Measurements from ENCODE around the gene CEP170. TPM values are rescaled to one million over a fixed set of nuclear protein-coding genes. Genes with fewer than 3 reads are reported as not detected.
A peak's percentile ranks its signal among the peaks of the same experiment; 100 is the strongest.

Gene CEP170
- total RNA-seq, 1 experiment from 2014 or later: 97.7 TPM

DNA sequence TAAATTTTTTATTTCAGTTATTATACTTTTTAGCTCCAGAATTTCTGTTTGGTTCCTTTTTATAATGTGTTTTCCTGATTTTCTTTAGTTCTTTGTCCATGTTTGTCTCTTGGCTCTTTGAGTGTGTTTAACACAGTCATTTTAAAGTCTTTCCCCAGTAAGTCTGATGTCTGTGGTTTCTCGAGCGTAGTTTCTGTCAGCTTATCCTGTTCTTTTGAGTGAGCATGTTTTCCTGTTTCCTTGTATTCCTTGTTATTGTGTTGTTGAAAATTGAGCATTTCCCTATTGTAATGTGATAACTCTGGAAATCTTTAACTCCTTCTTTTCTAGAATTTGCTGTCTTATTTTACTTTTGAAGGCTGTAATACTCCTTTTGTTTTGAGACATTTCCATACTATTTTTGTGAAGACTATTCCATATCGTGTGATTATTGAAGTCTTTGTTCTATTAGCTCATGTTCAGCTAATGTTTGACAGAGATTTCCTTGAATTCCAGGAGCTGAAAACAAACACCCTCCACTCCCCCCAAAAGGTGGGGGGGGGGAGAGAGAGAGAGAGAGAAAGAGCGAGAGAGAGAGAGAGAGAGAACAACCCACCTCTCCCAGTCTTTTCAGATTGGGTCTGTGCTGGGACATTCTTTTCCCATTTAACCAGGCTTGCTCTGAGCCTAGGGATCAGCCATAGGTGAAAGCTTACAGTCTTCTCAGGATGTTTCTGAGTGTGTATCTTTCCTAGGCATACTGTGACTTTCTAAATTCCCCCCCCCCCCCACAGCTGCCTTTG, 39.1 kb upstream of the CEP170 start:
- Mint-ChIP-seq H3K9me3 (peaks cover 0 to 3% of the 10 kb centered on the region in 2 experiments; a peak in 1 of 5 replicates), H3K27ac (peak overlapping the region in 2 of 3 experiments; percentile 26 to 71; a peak in 3 of 7 replicates), H3K27me3 (ENCODE audit: low read depth) (no peaks in the 10 kb centered on the region), H3K4me3 (no peak overlapping the region), H3K36me3 (ENCODE audit: insufficient read depth in 1 of 3, low read depth in 3 of 3) (no peaks in the 10 kb centered on the region; a peak in 1 of 7 replicates), H3K4me1 (peaks cover 14 to 29% of the 10 kb centered on the region in 2 experiments)
- no peaks in the 10 kb centered on the region for H3K9me3 ChIP-seq (ENCODE audit: control insufficient read depth, low read depth, low read length)
- DNase-seq: no peak
- no peak overlapping the region for H3K27ac ChIP-seq (ENCODE audit: insufficient read length, low read depth, low read length)
- H4K91ac ChIP-seq (ENCODE audit: insufficient read length, low read depth, low read length): no peak overlapping the region
- no peaks in the 10 kb centered on the region for H3K79me1 ChIP-seq (ENCODE audit: insufficient read depth, low read depth, low read length, poor library complexity, severe bottlenecking)
- H2AFZ ChIP-seq (ENCODE audit: low read length): no peak overlapping the region
- no peak overlapping the region for H2AK5ac ChIP-seq (ENCODE audit: insufficient read length, low read length)
- H4K20me1 ChIP-seq (ENCODE audit: control insufficient read depth, insufficient read depth, insufficient read length): no peaks in the 10 kb centered on the region
- H3K56ac ChIP-seq (ENCODE audit: insufficient read length, low read depth, low read length): no peak overlapping the region
- TF ChIP-seq CTCF (conservative IDR thresholded peaks at IDR 0.05): no peak
- no peak overlapping the region for H3K4ac ChIP-seq (ENCODE audit: low read depth, low read length)
- no peak overlapping the region for H3K4me2 ChIP-seq (ENCODE audit: insufficient read depth, insufficient read length, low read length)
- H2BK20ac ChIP-seq (ENCODE audit: low read depth, low read length, poor library complexity, severe bottlenecking): no peak overlapping the region
- H3K14ac ChIP-seq (ENCODE audit: insufficient read depth, low read length): no peak overlapping the region
- H3K4me1 ChIP-seq (ENCODE audit: insufficient read depth, low read length): no peaks in the 10 kb centered on the region; the same call in 1 of the 2 replicates
- no peak overlapping the region for H4K8ac ChIP-seq (replicated peaks; ENCODE audit: insufficient read length, low read depth, low read length)
- no peaks in the 10 kb centered on the region for H3K79me2 ChIP-seq (ENCODE audit: insufficient read depth, low read length)
- no peak overlapping the region for H2BK12ac ChIP-seq (ENCODE audit: insufficient read length, low read depth, low read length)
- no peak overlapping the region for H2BK15ac ChIP-seq (ENCODE audit: low read depth, low read length)
- no peak overlapping the region for H4K5ac ChIP-seq (ENCODE audit: insufficient read length, low read depth, low read length)
- H2BK5ac ChIP-seq (ENCODE audit: insufficient read length, low read length): no peak overlapping the region
- no peak overlapping the region for H3K9ac ChIP-seq (ENCODE audit: extremely low read depth, insufficient read length, low read length)
- H3K23me2 ChIP-seq (ENCODE audit: insufficient read length, low read depth, low read length, poor library complexity, severe bottlenecking): no peaks in the 10 kb centered on the region
- no peak overlapping the region for H3K23ac ChIP-seq (ENCODE audit: insufficient read length, low read depth, low read length)
- no peak overlapping the region for H2BK120ac ChIP-seq (ENCODE audit: low read depth, low read length, poor library complexity, severe bottlenecking)
- H3K18ac ChIP-seq (ENCODE audit: insufficient read length, low read depth, low read length): no peak overlapping the region
- H3K27me3 ChIP-seq (ENCODE audit: insufficient read depth, low read length): no peaks in the 10 kb centered on the region
- no peak overlapping the region for H3T11ph ChIP-seq (ENCODE audit: low read length)
- no CpG with 5 or more reads among the region's 4 CpGs for WGBS (ENCODE audit: extremely low coverage, insufficient read length, low lambda C conversion rate)
